Right cardiac atrium (tissue), 5 donors: ENCODE results near the gene ADK. TPM values are rescaled to one million over a fixed set of nuclear protein-coding genes. Genes with fewer than 3 reads are reported as not detected.
A peak's percentile ranks its signal among the peaks of the same experiment; 100 is the strongest.

ENCODE experiments used
- ATAC-seq, 2 donors: fragments of 200-7000 bp; cut with Tn5 transposase; one replicate each; pipeline versions ENCODE4 v1.8.0 to v1.9.1; 2020; ENCODE audit warnings: moderate library complexity in 2 of 2, mild to moderate bottlenecking in 1 of 2
- DNase-seq, 3 donors: peaks; one replicate each; pipeline ENCODE4 v3.0.0-alpha.2; 2020
- H3K27ac ChIP-seq: one replicate; pipeline ENCODE4 v1.5.1; 2013; ENCODE audit warnings: mild to moderate bottlenecking, low read length, control low read depth, moderate library complexity
- H3K27me3 ChIP-seq: one replicate; pipeline ENCODE4 v1.6.1; 2013; ENCODE audit not compliant: control insufficient read depth, insufficient read depth
- H3K4me1 ChIP-seq: one replicate; pipeline ENCODE4 v1.6.1; 2013; ENCODE audit warnings: low read length; ENCODE audit not compliant: control insufficient read depth, insufficient read depth
- H3K4me3 ChIP-seq: one replicate; pipeline ENCODE4 v1.5.1; 2013; ENCODE audit warnings: low read length, control low read depth
- H3K9me3 ChIP-seq: one replicate; pipeline ENCODE4 v1.6.1; 2013; ENCODE audit warnings: low read length; ENCODE audit not compliant: control insufficient read depth
- WGBS: extraction: QIAGEN DNeasy Blood & Tissue Kit; methylation state at CpG from one replicate; pipeline ENCODE4 v1.1.7; 2013; 5-methylcytosine and 5-hydroxymethylcytosine counted together
- intact Hi-C, 4 donors: fragments of 100-400 bp; cut with DNase I; formaldehyde crosslinking; loops; one replicate each; pipeline versions ENCODE4 v1.11.0 to v1.14.0; 2022 to 2023
- polyA plus RNA-seq: library from polyadenylated mRNA; stranded (reverse); fragments of 200-250 nt; gene quantifications from one replicate; pipeline ENCODE4 v1.2.3, GENCODE V29; 2013
- total RNA-seq, 4 donors: library from RNA; stranded (reverse); fragmentation: NEBNext Ultra II Directional; extraction: Animal tissue kit (Norgen Biotek cat#: 25700); gene quantifications; one replicate each; pipeline ENCODE4 v1.2.1, GENCODE V29; 2021
- donor health status: healthy with polysubstance abuse.
- donor health status: DM: no; HTN: yes; CAD: no.
- donor health status: DM: no; HTN: no; CAD: no.
- donor health status: DM: no; HTN: yes; CAD: no; lungs with severe emphysema.
- donor health status: DM: yes; HTN: yes; CAD: no.

Gene ADK
- total and polyA plus RNA-seq, 5 donors = 34.5 to 42.2 (median 41.0) TPM

- intact Hi-C loops = no loop called here
- 100% methylated on average over 1 of the region's 1 CpG for WGBS
- ATAC-seq = no peak
- Histone ChIP-seq H3K27me3 (no peaks in the 10 kb centered on the region), H3K9me3 (no peaks in the 10 kb centered on the region), H3K4me3 (no peak overlapping the region), H3K4me1 (peaks cover 3% of the 10 kb centered on the region), H3K27ac (no peak overlapping the region)
- no peak for DNase-seq
Observed at GRCh38 chr10:74677951-74678350, 526.9 kb downstream of the ADK start.

GRCh38 chr10:74681917-74682627 lies 531.1 kb downstream of the ADK start:
- Histone ChIP-seq H3K4me3 (no peak overlapping the region), H3K4me1 (no peaks in the 10 kb centered on the region), H3K27ac (no peak overlapping the region), H3K27me3 (no peaks in the 10 kb centered on the region), H3K9me3 (no peaks in the 10 kb centered on the region)
- intact Hi-C loops = no loop called here
- WGBS = 93% methylated on average over 4 of the region's 4 CpGs
- no peak for ATAC-seq
- DNase-seq = no peak

GRCh38 chr10:74683067-74683466 lies 532.0 kb downstream of the ADK start:
- Histone ChIP-seq H3K4me3 (no peak overlapping the region), H3K27me3 (no peaks in the 10 kb centered on the region), H3K4me1 (no peaks in the 10 kb centered on the region), H3K9me3 (no peaks in the 10 kb centered on the region), H3K27ac (no peak overlapping the region)
- intact Hi-C loops = no loop called here
- DNase-seq (no peak), ATAC-seq (no peak)

GRCh38 chr10:74683621-74684364 lies 532.8 kb downstream of the ADK start:
- no peak overlapping the region for H3K27ac ChIP-seq
- H3K27me3 ChIP-seq = no peaks in the 10 kb centered on the region
- no peak overlapping the region for H3K4me3 ChIP-seq
- intact Hi-C loops = no loop called here
- 25% methylated on average over 7 of the region's 7 CpGs for WGBS
- H3K4me1 ChIP-seq = no peaks in the 10 kb centered on the region
- ATAC-seq = peak in 1 of 2 donors; percentile 46
- no peak for DNase-seq
- H3K9me3 ChIP-seq = no peaks in the 10 kb centered on the region

GRCh38 chr10:74684462-74684861 lies 533.4 kb downstream of the ADK start:
- no peak for ATAC-seq
- intact Hi-C loops = no loop called here

GRCh38 chr10:74685564-74685963 lies 534.5 kb downstream of the ADK start:
- intact Hi-C loops = no loop called here
- ATAC-seq (no peak), DNase-seq (no peak)
- Histone ChIP-seq H3K4me1 (no peaks in the 10 kb centered on the region), H3K27ac (no peak overlapping the region), H3K9me3 (no peaks in the 10 kb centered on the region), H3K4me3 (no peak overlapping the region), H3K27me3 (no peaks in the 10 kb centered on the region)
- 99% methylated on average over 1 of the region's 1 CpG for WGBS

More at GRCh38 chr10:74684462-74684861, 533.4 kb downstream of the ADK start:
- WGBS = 88% methylated on average over 5 of the region's 5 CpGs
- no peak overlapping the region for H3K4me3 ChIP-seq
- no peaks in the 10 kb centered on the region for H3K27me3 ChIP-seq
- H3K27ac ChIP-seq = no peak overlapping the region
- no peak for DNase-seq
- no peaks in the 10 kb centered on the region for H3K9me3 ChIP-seq
- no peaks in the 10 kb centered on the region for H3K4me1 ChIP-seq

- no peaks in the 10 kb centered on the region for H3K9me3 ChIP-seq
- H3K4me1 ChIP-seq = no peaks in the 10 kb centered on the region
- H3K27me3 ChIP-seq = no peaks in the 10 kb centered on the region
- no peak overlapping the region for H3K27ac ChIP-seq
- no peak overlapping the region for H3K4me3 ChIP-seq
- 92% methylated on average over 4 of the region's 4 CpGs for WGBS
- intact Hi-C loops = no loop called here
- ATAC-seq = no peak
- DNase-seq = no peak
Observed at GRCh38 chr10:74690393-74690792, 539.4 kb downstream of the ADK start.

- ATAC-seq (no peak), DNase-seq (no peak)
- H3K27me3 ChIP-seq = no peaks in the 10 kb centered on the region
- intact Hi-C loops = no loop called here
- no peaks in the 10 kb centered on the region for H3K9me3 ChIP-seq
- no peaks in the 10 kb centered on the region for H3K4me1 ChIP-seq
- no peak overlapping the region for H3K27ac ChIP-seq
- no peak overlapping the region for H3K4me3 ChIP-seq
Observed at GRCh38 chr10:74691164-74691563, 540.1 kb downstream of the ADK start.

- no peak overlapping the region for H3K4me3 ChIP-seq
- WGBS = 71% methylated on average over 3 of the region's 3 CpGs
- H3K27ac ChIP-seq = no peak overlapping the region
- no peaks in the 10 kb centered on the region for H3K9me3 ChIP-seq
- DNase-seq (no peak), ATAC-seq (no peak)
- no peaks in the 10 kb centered on the region for H3K27me3 ChIP-seq
- intact Hi-C loops = no loop called here
- H3K4me1 ChIP-seq = no peaks in the 10 kb centered on the region
Observed at GRCh38 chr10:74704629-74705357, 553.8 kb downstream of the ADK start.

- WGBS = 95% methylated on average over 3 of the region's 3 CpGs
- Histone ChIP-seq H3K4me3 (no peak overlapping the region), H3K9me3 (no peaks in the 10 kb centered on the region), H3K4me1 (no peaks in the 10 kb centered on the region), H3K27me3 (no peaks in the 10 kb centered on the region), H3K27ac (no peak overlapping the region)
- intact Hi-C loops = no loop called here
- DNase-seq (no peak), ATAC-seq (no peak)
Observed at GRCh38 chr10:74705358-74705980, 554.4 kb downstream of the ADK start.

- H3K4me3 ChIP-seq = no peak overlapping the region
- intact Hi-C loops = no loop called here
- WGBS = 99% methylated on average over 3 of the region's 3 CpGs
- ATAC-seq = no peak
- H3K27me3 ChIP-seq = no peaks in the 10 kb centered on the region
- H3K27ac ChIP-seq = no peak overlapping the region
- H3K4me1 ChIP-seq = no peaks in the 10 kb centered on the region
- H3K9me3 ChIP-seq = no peaks in the 10 kb centered on the region
- DNase-seq = no peak
Observed at GRCh38 chr10:74706966-74707365, 555.9 kb downstream of the ADK start.
